Measurements from ENCODE around the gene ADAMTS12.

GRCh38 chr5:33482335-33482734, 409.5 kb downstream of the ADAMTS12 start:
- TF ChIP-seq ZNF224 (CRISPR knock-in tag; IDR thresholded peaks at IDR 0.05) (no peak), MXI1 (IDR thresholded peaks at IDR 0.05; ENCODE audit: low read depth, low read length) (no peak), POLR2AphosphoS5 (IDR thresholded peaks at IDR 0.05; ENCODE audit: control insufficient read depth, insufficient read depth, low read depth, low read length) (no peak), POLR2A (conservative IDR thresholded peaks at IDR 0.05) (no peak), ZBTB11 (CRISPR knock-in tag; IDR thresholded peaks at IDR 0.05) (no peak), ZHX1 (conservative IDR thresholded peaks at IDR 0.05; ENCODE audit: low read length) (no peak), SMARCB1 (IDR thresholded peaks at IDR 0.05; ENCODE audit: insufficient read length, low read depth) (no peak)
- TF ChIP-seq, protein P1, sequence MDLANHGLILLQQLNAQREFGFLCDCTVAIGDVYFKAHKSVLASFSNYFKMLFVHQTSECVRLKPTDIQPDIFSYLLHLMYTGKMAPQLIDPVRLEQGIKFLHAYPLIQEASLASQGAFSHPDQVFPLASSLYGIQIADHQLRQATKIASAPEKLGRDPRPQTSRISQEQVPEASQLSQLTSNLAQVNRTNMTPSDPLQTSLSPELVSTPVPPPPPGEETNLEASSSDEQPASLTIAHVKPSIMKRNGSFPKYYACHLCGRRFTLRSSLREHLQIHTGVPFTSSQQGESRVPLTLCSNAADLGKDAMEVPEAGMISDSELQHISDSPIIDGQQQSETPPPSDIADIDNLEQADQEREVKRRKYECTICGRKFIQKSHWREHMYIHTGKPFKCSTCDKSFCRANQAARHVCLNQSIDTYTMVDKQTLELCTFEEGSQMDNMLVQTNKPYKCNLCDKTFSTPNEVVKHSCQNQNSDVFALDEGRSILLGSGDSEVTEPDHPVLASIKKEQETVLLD (IDR thresholded peaks at IDR 0.05): no peak
- TF ChIP-seq, protein P2, sequence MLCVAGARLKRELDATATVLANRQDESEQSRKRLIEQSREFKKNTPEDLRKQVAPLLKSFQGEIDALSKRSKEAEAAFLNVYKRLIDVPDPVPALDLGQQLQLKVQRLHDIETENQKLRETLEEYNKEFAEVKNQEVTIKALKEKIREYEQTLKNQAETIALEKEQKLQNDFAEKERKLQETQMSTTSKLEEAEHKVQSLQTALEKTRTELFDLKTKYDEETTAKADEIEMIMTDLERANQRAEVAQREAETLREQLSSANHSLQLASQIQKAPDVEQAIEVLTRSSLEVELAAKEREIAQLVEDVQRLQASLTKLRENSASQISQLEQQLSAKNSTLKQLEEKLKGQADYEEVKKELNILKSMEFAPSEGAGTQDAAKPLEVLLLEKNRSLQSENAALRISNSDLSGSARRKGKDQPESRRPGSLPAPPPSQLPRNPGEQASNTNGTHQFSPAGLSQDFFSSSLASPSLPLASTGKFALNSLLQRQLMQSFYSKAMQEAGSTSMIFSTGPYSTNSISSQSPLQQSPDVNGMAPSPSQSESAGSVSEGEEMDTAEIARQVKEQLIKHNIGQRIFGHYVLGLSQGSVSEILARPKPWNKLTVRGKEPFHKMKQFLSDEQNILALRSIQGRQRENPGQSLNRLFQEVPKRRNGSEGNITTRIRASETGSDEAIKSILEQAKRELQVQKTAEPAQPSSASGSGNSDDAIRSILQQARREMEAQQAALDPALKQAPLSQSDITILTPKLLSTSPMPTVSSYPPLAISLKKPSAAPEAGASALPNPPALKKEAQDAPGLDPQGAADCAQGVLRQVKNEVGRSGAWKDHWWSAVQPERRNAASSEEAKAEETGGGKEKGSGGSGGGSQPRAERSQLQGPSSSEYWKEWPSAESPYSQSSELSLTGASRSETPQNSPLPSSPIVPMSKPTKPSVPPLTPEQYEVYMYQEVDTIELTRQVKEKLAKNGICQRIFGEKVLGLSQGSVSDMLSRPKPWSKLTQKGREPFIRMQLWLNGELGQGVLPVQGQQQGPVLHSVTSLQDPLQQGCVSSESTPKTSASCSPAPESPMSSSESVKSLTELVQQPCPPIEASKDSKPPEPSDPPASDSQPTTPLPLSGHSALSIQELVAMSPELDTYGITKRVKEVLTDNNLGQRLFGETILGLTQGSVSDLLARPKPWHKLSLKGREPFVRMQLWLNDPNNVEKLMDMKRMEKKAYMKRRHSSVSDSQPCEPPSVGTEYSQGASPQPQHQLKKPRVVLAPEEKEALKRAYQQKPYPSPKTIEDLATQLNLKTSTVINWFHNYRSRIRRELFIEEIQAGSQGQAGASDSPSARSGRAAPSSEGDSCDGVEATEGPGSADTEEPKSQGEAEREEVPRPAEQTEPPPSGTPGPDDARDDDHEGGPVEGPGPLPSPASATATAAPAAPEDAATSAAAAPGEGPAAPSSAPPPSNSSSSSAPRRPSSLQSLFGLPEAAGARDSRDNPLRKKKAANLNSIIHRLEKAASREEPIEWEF (CRISPR knock-in tag; IDR thresholded peaks at IDR 0.05): no peak
